ENCODE data around the gene EIPR1. TPM values are rescaled to one million over a fixed set of nuclear protein-coding genes. Genes with fewer than 3 reads are reported as not detected.

Gene EIPR1
- total RNA-seq, 1 donor from 2014 or later: 32.0 TPM

GRCh38 chr2:3387011-3387410, 9.4 kb upstream of the EIPR1 start:
- no peak for DNase-seq (ENCODE audit: low spot score, unreplicated experiment)
- TF ChIP-seq CTCF (IDR thresholded peaks at IDR 0.05; ENCODE audit: unreplicated experiment): no peak
- Mint-ChIP-seq H3K9me3 (ENCODE audit: low read depth) (no peaks in the 10 kb centered on the region), H3K36me3 (ENCODE audit: insufficient read depth) (peaks cover 23% of the 10 kb centered on the region), H3K27me3 (no peaks in the 10 kb centered on the region), H3K4me3 (ENCODE audit: low read depth) (no peak overlapping the region), H3K27ac (no peak overlapping the region), H3K4me1 (ENCODE audit: low read depth) (no peaks in the 10 kb centered on the region)

- H3K27ac Mint-ChIP-seq: no peak overlapping the region
Measured at GRCh38 chr2:3386448-3386958, 8.9 kb upstream of the EIPR1 start.

GRCh38 chr2:3379647-3380534, 2.3 kb upstream of the EIPR1 start, which contains the start of gene TRAPPC12:
TSS of gene TRAPPC12 (plus strand) at chr2:3379694. CDS start at chr2:3387624, 7,930 bp downstream.
- DNase-seq (ENCODE audit: low spot score, unreplicated experiment): peak; percentile 80
- H3K4me1 Mint-ChIP-seq (ENCODE audit: low read depth): peaks cover 15% of the 10 kb centered on the region
- peak; percentile 49 for TF ChIP-seq CTCF (IDR thresholded peaks at IDR 0.05; ENCODE audit: unreplicated experiment)
- H3K36me3 Mint-ChIP-seq (ENCODE audit: insufficient read depth): peaks cover 8% of the 10 kb centered on the region
- peak within 1 kb of the TSS; percentile 96 for H3K27ac Mint-ChIP-seq
- H3K27me3 Mint-ChIP-seq: no peaks in the 10 kb centered on the region
- H3K4me3 Mint-ChIP-seq (ENCODE audit: low read depth): peak within 1 kb of the TSS; percentile 95
- H3K9me3 Mint-ChIP-seq (ENCODE audit: low read depth): no peaks in the 10 kb centered on the region

More at GRCh38 chr2:3386448-3386958, 8.9 kb upstream of the EIPR1 start:
- H3K9me3 Mint-ChIP-seq (ENCODE audit: low read depth): no peaks in the 10 kb centered on the region
- H3K4me1 Mint-ChIP-seq (ENCODE audit: low read depth): no peaks in the 10 kb centered on the region
- no peak for DNase-seq (ENCODE audit: low spot score, unreplicated experiment)
- H3K27me3 Mint-ChIP-seq: no peaks in the 10 kb centered on the region
- no peak overlapping the region for H3K4me3 Mint-ChIP-seq (ENCODE audit: low read depth)
- TF ChIP-seq CTCF (IDR thresholded peaks at IDR 0.05; ENCODE audit: unreplicated experiment): no peak
- H3K36me3 Mint-ChIP-seq (ENCODE audit: insufficient read depth): peaks cover 24% of the 10 kb centered on the region

GRCh38 chr2:3379339-3379646, 1.7 kb upstream of the EIPR1 start:
- Mint-ChIP-seq H3K27ac (peak overlapping the region; percentile 96), H3K4me1 (ENCODE audit: low read depth) (peaks cover 15% of the 10 kb centered on the region), H3K27me3 (no peaks in the 10 kb centered on the region), H3K36me3 (ENCODE audit: insufficient read depth) (peaks cover 8% of the 10 kb centered on the region), H3K4me3 (ENCODE audit: low read depth) (peak overlapping the region; percentile 95), H3K9me3 (ENCODE audit: low read depth) (no peaks in the 10 kb centered on the region)
- DNase-seq (ENCODE audit: low spot score, unreplicated experiment): no peak
- TF ChIP-seq CTCF (IDR thresholded peaks at IDR 0.05; ENCODE audit: unreplicated experiment): no peak

GRCh38 chr2:3377279-3377611, 373 bp downstream of the EIPR1 start:
- peak overlapping the region; percentile 95 for H3K4me3 Mint-ChIP-seq (ENCODE audit: low read depth)
- no peaks in the 10 kb centered on the region for H3K9me3 Mint-ChIP-seq (ENCODE audit: low read depth)
- H3K27ac Mint-ChIP-seq: peak overlapping the region; percentile 94
- no peaks in the 10 kb centered on the region for H3K27me3 Mint-ChIP-seq
- no peak for TF ChIP-seq CTCF (IDR thresholded peaks at IDR 0.05; ENCODE audit: unreplicated experiment)
- H3K4me1 Mint-ChIP-seq (ENCODE audit: low read depth): peaks cover 15% of the 10 kb centered on the region
- DNase-seq (ENCODE audit: low spot score, unreplicated experiment): no peak
- peaks cover 8% of the 10 kb centered on the region for H3K36me3 Mint-ChIP-seq (ENCODE audit: insufficient read depth)
